Stimulated activated CD4-positive, alpha-beta T cell treated with anti-CD3 and anti-CD28 coated beads, TNF-alpha, amount 100 ng/mL, for 48 hours (primary cell): ENCODE measurements around the gene ENTPD5.
"Not testable (repeated sequence)": the region's sequence is repeated elsewhere in the genome, so short reads cannot be mapped to it uniquely, and the experiment has no call there.

Experiments
- DNase-seq, 3 donors: peaks; one replicate each; pipeline ENCODE4 v3.0.0-alpha.2; 2020; ENCODE audit warnings: low read depth in 3 of 3

Gene ENTPD5

DNA sequence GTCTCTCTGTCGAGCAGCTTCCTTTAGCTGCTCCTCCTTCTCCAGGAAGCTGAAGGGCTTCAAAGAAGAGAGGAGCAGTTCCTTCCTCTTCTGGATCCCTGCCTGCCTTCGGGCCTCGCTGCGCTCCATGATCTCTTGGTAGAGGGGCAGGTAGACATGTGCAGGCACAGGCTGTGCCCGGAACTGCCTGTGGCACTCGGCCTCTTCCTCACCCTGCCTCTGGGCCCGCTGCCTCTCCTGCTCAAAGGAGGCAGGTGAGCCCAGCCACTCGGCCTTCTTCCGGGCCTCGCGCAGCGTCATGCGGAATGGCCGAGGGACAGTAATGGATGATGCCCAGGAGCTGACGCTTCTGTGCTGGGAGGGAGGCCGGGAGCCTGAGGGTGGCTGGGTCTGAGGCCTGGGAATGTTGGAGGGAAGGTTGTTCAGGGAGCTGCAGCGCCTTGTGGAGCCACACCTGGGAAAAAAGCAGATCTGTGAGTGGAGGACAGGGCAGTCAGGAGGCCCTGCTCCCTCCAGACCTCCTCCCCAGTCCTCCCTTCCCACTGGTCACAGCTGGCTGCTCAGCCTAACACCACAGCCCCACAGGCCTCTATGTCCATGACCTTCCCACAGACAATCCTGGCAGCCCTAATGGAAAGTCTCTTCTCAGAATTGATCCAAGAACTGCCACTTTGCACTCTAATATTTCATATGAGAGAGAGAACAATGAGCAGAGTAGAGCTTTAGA, 74.5 kb downstream of the ENTPD5 start:
- DNase-seq, result no peak

DNA sequence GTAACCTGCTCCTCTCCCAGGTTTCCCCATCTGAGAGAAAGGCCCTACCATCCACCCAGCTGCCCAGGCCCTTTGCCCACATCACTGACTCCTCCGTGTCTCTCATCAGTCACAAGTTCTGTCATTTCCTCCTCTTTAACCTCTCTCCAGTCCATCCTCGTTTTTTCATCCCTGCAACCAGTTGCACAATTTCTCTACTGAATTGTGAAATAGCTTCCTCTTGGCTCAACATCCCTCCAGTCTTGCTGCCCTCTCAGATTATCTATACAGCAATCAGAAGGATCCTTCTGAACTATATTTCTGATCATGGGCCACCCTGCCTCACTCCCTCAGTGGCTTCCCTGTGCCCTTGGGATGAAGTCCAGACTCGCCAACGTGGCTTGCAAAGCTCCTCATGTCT, 76.0 kb downstream of the ENTPD5 start:
- no peak for DNase-seq

- DNase-seq, result no peak
These were observed 76.9 kb downstream of the ENTPD5 start for GRCh38 chr14:73942180-73942579.

DNA sequence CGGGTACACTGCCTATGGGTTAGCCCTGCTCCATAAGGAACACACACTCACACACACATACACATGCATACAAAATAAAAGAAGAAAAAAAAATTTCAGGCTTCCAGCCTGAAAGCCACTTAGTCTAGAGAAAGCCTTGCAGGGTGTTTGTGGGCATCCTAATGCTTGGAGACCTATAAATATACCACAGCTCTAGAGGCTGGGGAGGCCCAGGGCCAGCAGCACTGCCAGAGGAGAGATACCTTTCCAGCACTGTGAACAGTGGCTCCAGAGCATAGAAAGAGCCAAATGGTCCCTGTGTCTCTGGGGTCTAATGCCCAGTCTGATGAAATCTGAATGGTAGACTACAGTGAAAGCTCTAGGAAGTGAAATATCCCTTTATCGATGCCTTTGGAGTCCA, 82.1 kb downstream of the ENTPD5 start:
- no peak for DNase-seq

- DNase-seq, result no peak
These were observed 82.5 kb downstream of the ENTPD5 start for GRCh38 chr14:73936548-73936947.

- no peak for DNase-seq
These were observed 83.4 kb downstream of the ENTPD5 start for GRCh38 chr14:73935666-73936065.

GRCh38 chr14:73924337-73924736, 94.8 kb downstream of the ENTPD5 start:
- DNase-seq, result no peak

GRCh38 chr14:73919457-73919856, 99.6 kb downstream of the ENTPD5 start:
- not testable (repeated sequence) for DNase-seq

DNA sequence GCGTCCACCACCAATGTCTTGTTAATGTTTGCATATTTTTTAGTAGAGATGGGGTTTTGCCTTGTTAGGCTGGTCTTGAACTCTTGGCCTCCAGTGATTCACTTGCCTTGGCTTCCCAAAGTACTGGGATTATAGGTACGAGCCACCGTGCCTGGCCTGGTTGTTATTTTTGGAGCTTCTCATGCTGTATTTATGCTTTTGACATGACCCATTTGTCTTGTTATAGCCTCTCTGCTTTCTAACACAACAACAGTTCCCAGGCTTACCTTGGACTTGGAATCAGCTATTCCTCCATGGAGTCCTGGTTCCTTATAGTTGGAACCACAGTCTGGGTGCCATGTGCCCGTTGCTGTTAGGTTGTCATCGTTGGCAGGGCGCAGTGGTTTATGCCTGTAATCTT, 102.8 kb downstream of the ENTPD5 start:
- DNase-seq, result no peak

DNA sequence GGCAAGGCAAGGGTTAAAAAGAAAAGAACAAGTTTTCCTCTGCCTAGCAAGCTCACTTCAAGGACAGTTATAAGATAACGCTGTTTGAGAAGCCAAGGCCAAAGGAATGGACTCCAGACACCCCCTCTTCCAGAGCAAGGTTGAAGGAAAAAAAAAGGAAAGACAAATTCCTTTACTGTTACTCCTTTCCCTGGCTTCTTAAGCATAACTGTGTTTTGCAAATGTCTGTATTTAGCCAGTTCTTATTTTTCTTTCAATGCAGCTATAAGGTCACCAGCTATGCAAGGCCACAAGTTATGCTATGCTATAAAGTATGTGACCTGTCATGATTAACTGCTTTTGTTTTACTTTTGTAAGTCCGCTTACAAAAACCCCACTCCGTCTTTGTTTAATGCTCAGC, 105.8 kb downstream of the ENTPD5 start:
- DNase-seq, result no peak

GRCh38 chr14:73909681-73910080, 109.4 kb downstream of the ENTPD5 start:
- no peak for DNase-seq
